Mesenchymal stem cell (in vitro differentiated cells and primary cell): ENCODE measurements around the gene UPP1.
A peak's percentile ranks its signal among the peaks of the same experiment; 100 is the strongest.

Source experiments
- DNase-seq: peaks from one replicate; pipeline ENCODE4 v3.0.0-alpha.2; 2013
- H2AFZ ChIP-seq: one replicate; pipeline ENCODE4 v1.6.1; 2013; ENCODE audit warnings: low read depth, mild to moderate bottlenecking, control low read depth, inconsistent platforms, low read length, moderate library complexity
- H2AK5ac ChIP-seq: 2 replicates; pipeline ENCODE4 v1.6.1; 2013; ENCODE audit warnings: low read length, moderate library complexity, mild to moderate bottlenecking, inconsistent platforms; ENCODE audit not compliant: severe bottlenecking
- H2BK120ac ChIP-seq: one replicate; pipeline ENCODE4 v1.6.1; 2013; ENCODE audit warnings: low read depth, mild to moderate bottlenecking, inconsistent platforms, low read length, moderate library complexity
- H2BK12ac ChIP-seq, 2 experiments: one replicate each; pipeline ENCODE4 v1.6.1; 2013; ENCODE audit warnings: inconsistent platforms in 2 of 2, low read length in 2 of 2, mild to moderate bottlenecking in 2 of 2, moderate library complexity in 2 of 2, control low read depth in 1 of 2
- H2BK15ac ChIP-seq: one replicate; pipeline ENCODE4 v1.6.1; 2013; ENCODE audit warnings: mild to moderate bottlenecking, low read depth, inconsistent platforms; ENCODE audit not compliant: poor library complexity, severe bottlenecking
- H2BK5ac ChIP-seq: 2 replicates; pipeline ENCODE4 v1.6.1; 2013; ENCODE audit warnings: low read depth, mild to moderate bottlenecking, low read length, control low read depth, inconsistent platforms; ENCODE audit not compliant: poor library complexity, severe bottlenecking
- H3K14ac ChIP-seq, 2 experiments: one replicate each; pipeline ENCODE4 v1.6.1; 2013; ENCODE audit warnings: inconsistent platforms in 2 of 2, low read length in 2 of 2, control low read depth in 1 of 2, mild to moderate bottlenecking in 1 of 2, moderate library complexity in 1 of 2
- H3K18ac ChIP-seq, 2 experiments: one replicate each; pipeline ENCODE4 v1.6.1; 2013; ENCODE audit warnings: inconsistent platforms in 2 of 2, low read length in 2 of 2, control low read depth in 1 of 2, low read depth in 1 of 2, mild to moderate bottlenecking in 1 of 2
- H3K23ac ChIP-seq, 2 experiments: one replicate each; pipeline ENCODE4 v1.6.1; 2013; ENCODE audit warnings: inconsistent platforms in 2 of 2, low read length in 2 of 2, mild to moderate bottlenecking in 2 of 2, moderate library complexity in 2 of 2, control low read depth in 1 of 2
- H3K27ac ChIP-seq: 2 replicates; pipeline ENCODE4 v1.5.1; 2013; ENCODE audit warnings: mild to moderate bottlenecking, moderate library complexity, low read length, control low read depth, inconsistent platforms; ENCODE audit not compliant: poor library complexity, severe bottlenecking
- H3K27me3 ChIP-seq, 2 experiments: 2 replicates each; pipeline versions ENCODE4 v1.6.1 to v1.7.0; 2013; ENCODE audit warnings: low read length in 2 of 2, mild to moderate bottlenecking in 2 of 2, moderate library complexity in 2 of 2, control low read depth in 1 of 2, inconsistent platforms in 1 of 2; ENCODE audit not compliant: control insufficient read depth in 1 of 2, insufficient read depth in 1 of 2
- H3K36me3 ChIP-seq, 2 experiments: 2 replicates each; pipeline versions ENCODE4 v1.6.1 to v1.7.0; 2013; ENCODE audit warnings: low read length in 2 of 2, control low read depth in 1 of 2, inconsistent platforms in 1 of 2, low read depth in 1 of 2, mild to moderate bottlenecking in 1 of 2; ENCODE audit not compliant: insufficient read depth in 2 of 2, control insufficient read depth in 1 of 2
- H3K4ac ChIP-seq, 2 experiments: one replicate each; pipeline ENCODE4 v1.6.1; 2013; ENCODE audit warnings: inconsistent platforms in 2 of 2, low read length in 2 of 2, mild to moderate bottlenecking in 2 of 2, moderate library complexity in 2 of 2, control low read depth in 1 of 2, low read depth in 1 of 2
- H3K4me1 ChIP-seq: 2 replicates; pipeline ENCODE4 v1.6.1; 2013; ENCODE audit warnings: low read depth, low read length, control low read depth; ENCODE audit not compliant: control insufficient read depth, insufficient read depth
- H3K4me2 ChIP-seq: 2 replicates; pipeline ENCODE4 v1.6.1; 2013; ENCODE audit warnings: low read length, mild to moderate bottlenecking, inconsistent platforms; ENCODE audit not compliant: poor library complexity, severe bottlenecking
- H3K4me3 ChIP-seq, 2 experiments: 2 replicates each; pipeline versions ENCODE4 v1.5.1 to v1.7.0; 2013; ENCODE audit warnings: low read length in 2 of 2, mild to moderate bottlenecking in 2 of 2, control low read depth in 1 of 2, low read depth in 1 of 2; ENCODE audit not compliant: insufficient read depth in 1 of 2
- H3K79me1 ChIP-seq: replicated peaks from 2 replicates; pipeline ENCODE4 v1.6.1; 2013; ENCODE audit warnings: mild to moderate bottlenecking, control low read depth, low read length, inconsistent platforms; ENCODE audit not compliant: poor library complexity, severe bottlenecking
- H3K9ac ChIP-seq: 2 replicates; pipeline ENCODE4 v1.7.0; 2013; ENCODE audit warnings: mild to moderate bottlenecking, low read length, moderate library complexity
- H3K9me3 ChIP-seq: 2 replicates; pipeline ENCODE4 v1.7.0; 2013; ENCODE audit warnings: mild to moderate bottlenecking, low read length; ENCODE audit not compliant: control insufficient read depth
- H4K8ac ChIP-seq: one replicate; pipeline ENCODE4 v1.6.1; 2013; ENCODE audit warnings: inconsistent platforms, mild to moderate bottlenecking, low read length, moderate library complexity
- H4K91ac ChIP-seq: one replicate; pipeline ENCODE4 v1.6.1; 2013; ENCODE audit warnings: mild to moderate bottlenecking, low read length, inconsistent platforms
- WGBS: methylation state at CpG from one replicate; pipeline ENCODE4 v1.1.7; 2013; ENCODE audit warnings: mixed read lengths; 5-methylcytosine and 5-hydroxymethylcytosine counted together

Gene UPP1

GRCh38 chr7:48109848-48110663 lies 21.0 kb downstream of the UPP1 start:
- Histone ChIP-seq H3K4me3 (no peak overlapping the region), H3K4ac (no peak overlapping the region), H3K23ac (no peak overlapping the region), H2AK5ac (no peak overlapping the region), H3K18ac (no peak overlapping the region), H3K36me3 (peaks cover 29 to 45% of the 10 kb centered on the region in 2 experiments), H3K9me3 (no peaks in the 10 kb centered on the region), H2BK15ac (no peak overlapping the region), H2BK5ac (no peak overlapping the region), H4K91ac (no peak overlapping the region), H4K8ac (no peak overlapping the region), H3K9ac (no peak overlapping the region), H3K27ac (no peak overlapping the region), H2BK120ac (no peak overlapping the region), H3K14ac (no peak overlapping the region), H3K79me1 (no peaks in the 10 kb centered on the region), H3K27me3 (no peaks in the 10 kb centered on the region), H3K4me2 (no peak overlapping the region), H2AFZ (no peak overlapping the region), H3K4me1 (peaks cover 10% of the 10 kb centered on the region), H2BK12ac (no peak overlapping the region)
- 31% methylated on average over 7 of the region's 9 CpGs for WGBS
- peak; percentile 51 for DNase-seq

- peaks cover 10% of the 10 kb centered on the region for H3K4me1 ChIP-seq
- no peak overlapping the region for H4K8ac ChIP-seq
- no peak overlapping the region for H3K14ac ChIP-seq
- no peak overlapping the region for H3K18ac ChIP-seq
- peaks cover 28 to 37% of the 10 kb centered on the region in 2 experiments for H3K36me3 ChIP-seq
- H3K4ac ChIP-seq: no peak overlapping the region
- H4K91ac ChIP-seq: no peak overlapping the region
- no peaks in the 10 kb centered on the region for H3K27me3 ChIP-seq
- H3K23ac ChIP-seq: no peak overlapping the region
- H2BK120ac ChIP-seq: no peak overlapping the region
- H2BK5ac ChIP-seq: no peak overlapping the region
- H3K4me3 ChIP-seq: no peak overlapping the region
- no peak overlapping the region for H3K9ac ChIP-seq
- WGBS: 85% methylated on average over 4 of the region's 4 CpGs
- no peak overlapping the region for H2AFZ ChIP-seq
- no peaks in the 10 kb centered on the region for H3K79me1 ChIP-seq
- no peak overlapping the region for H3K4me2 ChIP-seq
- no peak overlapping the region for H2BK12ac ChIP-seq
- H3K27ac ChIP-seq: no peak overlapping the region
- no peaks in the 10 kb centered on the region for H3K9me3 ChIP-seq
- no peak for DNase-seq
- no peak overlapping the region for H2AK5ac ChIP-seq
- H2BK15ac ChIP-seq: no peak overlapping the region
Observed at GRCh38 chr7:48110868-48111267, 21.8 kb downstream of the UPP1 start.

- H3K4me2 ChIP-seq: no peak overlapping the region
- H2BK120ac ChIP-seq: no peak overlapping the region
- no peak overlapping the region for H3K23ac ChIP-seq
- H3K36me3 ChIP-seq: peaks cover 27 to 30% of the 10 kb centered on the region in 2 experiments
- H3K27ac ChIP-seq: no peak overlapping the region
- no peak overlapping the region for H2BK15ac ChIP-seq
- H2BK5ac ChIP-seq: no peak overlapping the region
- 98% methylated on average over 7 of the region's 8 CpGs for WGBS
- H4K8ac ChIP-seq: no peak overlapping the region
- no peak overlapping the region for H2BK12ac ChIP-seq
- H3K4me1 ChIP-seq: peaks cover 10% of the 10 kb centered on the region
- no peaks in the 10 kb centered on the region for H3K79me1 ChIP-seq
- H4K91ac ChIP-seq: no peak overlapping the region
- no peak overlapping the region for H2AFZ ChIP-seq
- H3K27me3 ChIP-seq: no peaks in the 10 kb centered on the region
- H3K9me3 ChIP-seq: no peaks in the 10 kb centered on the region
- no peak overlapping the region for H2AK5ac ChIP-seq
- no peak overlapping the region for H3K9ac ChIP-seq
- no peak for DNase-seq
- no peak overlapping the region for H3K4ac ChIP-seq
- no peak overlapping the region for H3K18ac ChIP-seq
- H3K4me3 ChIP-seq: no peak overlapping the region
- no peak overlapping the region for H3K14ac ChIP-seq
Observed at GRCh38 chr7:48111596-48111995, 22.5 kb downstream of the UPP1 start.

GRCh38 chr7:48112401-48113165 lies 23.5 kb downstream of the UPP1 start:
- Histone ChIP-seq H2BK15ac (no peak overlapping the region), H3K14ac (no peak overlapping the region), H3K4ac (no peak overlapping the region), H3K27ac (no peak overlapping the region), H2BK120ac (no peak overlapping the region), H3K4me2 (no peak overlapping the region), H3K36me3 (peaks cover 17 to 20% of the 10 kb centered on the region in 2 experiments), H2AK5ac (no peak overlapping the region), H2AFZ (no peak overlapping the region), H3K4me3 (no peak overlapping the region), H3K9me3 (no peaks in the 10 kb centered on the region), H2BK5ac (no peak overlapping the region), H4K91ac (no peak overlapping the region), H2BK12ac (no peak overlapping the region), H3K79me1 (no peaks in the 10 kb centered on the region), H3K4me1 (peaks cover 10% of the 10 kb centered on the region), H4K8ac (no peak overlapping the region), H3K27me3 (no peaks in the 10 kb centered on the region), H3K23ac (no peak overlapping the region), H3K18ac (no peak overlapping the region), H3K9ac (no peak overlapping the region)
- 92% methylated on average over 7 of the region's 7 CpGs for WGBS
- no peak for DNase-seq
